ENCODE data around the gene WT1. TPM values are rescaled to one million over a fixed set of nuclear protein-coding genes. Genes with fewer than 3 reads are reported as not detected.
"Not testable (repeated sequence)": the region's sequence is repeated elsewhere in the genome, so short reads cannot be mapped to it uniquely, and the experiment has no call there.

WT1 gene
- total RNA-seq, 1 donor from 2014 or later: 122 TPM

GRCh38 chr11:32374261-32374711 is 61.1 kb downstream of the WT1 start:
- H3K36me3 Mint-ChIP-seq: peaks cover 14% of the 10 kb centered on the region
- H3K27ac Mint-ChIP-seq: no peak overlapping the region
- DNase-seq (ENCODE audit: low spot score in 2 of 2, unreplicated experiment in 2 of 2): no peak
- no peak overlapping the region for H3K4me3 Mint-ChIP-seq
- H3K9me3 Mint-ChIP-seq: peaks cover 16% of the 10 kb centered on the region
- TF ChIP-seq, protein P1, sequence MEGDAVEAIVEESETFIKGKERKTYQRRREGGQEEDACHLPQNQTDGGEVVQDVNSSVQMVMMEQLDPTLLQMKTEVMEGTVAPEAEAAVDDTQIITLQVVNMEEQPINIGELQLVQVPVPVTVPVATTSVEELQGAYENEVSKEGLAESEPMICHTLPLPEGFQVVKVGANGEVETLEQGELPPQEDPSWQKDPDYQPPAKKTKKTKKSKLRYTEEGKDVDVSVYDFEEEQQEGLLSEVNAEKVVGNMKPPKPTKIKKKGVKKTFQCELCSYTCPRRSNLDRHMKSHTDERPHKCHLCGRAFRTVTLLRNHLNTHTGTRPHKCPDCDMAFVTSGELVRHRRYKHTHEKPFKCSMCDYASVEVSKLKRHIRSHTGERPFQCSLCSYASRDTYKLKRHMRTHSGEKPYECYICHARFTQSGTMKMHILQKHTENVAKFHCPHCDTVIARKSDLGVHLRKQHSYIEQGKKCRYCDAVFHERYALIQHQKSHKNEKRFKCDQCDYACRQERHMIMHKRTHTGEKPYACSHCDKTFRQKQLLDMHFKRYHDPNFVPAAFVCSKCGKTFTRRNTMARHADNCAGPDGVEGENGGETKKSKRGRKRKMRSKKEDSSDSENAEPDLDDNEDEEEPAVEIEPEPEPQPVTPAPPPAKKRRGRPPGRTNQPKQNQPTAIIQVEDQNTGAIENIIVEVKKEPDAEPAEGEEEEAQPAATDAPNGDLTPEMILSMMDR (IDR thresholded peaks at IDR 0.05; ENCODE audit: unreplicated experiment): no peak
- H3K4me1 Mint-ChIP-seq: peaks cover 4% of the 10 kb centered on the region
- H3K27me3 Mint-ChIP-seq (ENCODE audit: low read depth): peaks cover 5% of the 10 kb centered on the region

DNA sequence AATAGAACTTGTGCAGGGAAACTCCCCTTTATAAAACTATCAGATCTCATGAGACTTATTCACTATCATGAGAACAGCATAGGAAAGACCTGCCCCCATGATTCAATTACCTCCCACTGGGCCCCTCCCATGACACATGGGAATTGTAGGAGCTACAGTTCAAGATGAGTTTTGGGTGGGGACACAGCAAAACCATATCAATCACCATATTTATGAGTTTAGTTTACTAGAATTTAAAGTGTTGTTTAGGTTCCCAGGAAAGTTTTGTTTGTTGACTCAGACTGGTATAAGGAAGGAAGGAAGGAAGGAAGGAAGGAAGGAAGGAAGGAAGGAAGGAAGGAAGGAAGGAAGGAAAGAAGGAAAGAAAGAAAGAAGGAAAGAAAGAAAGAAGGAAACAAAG is 65.4 kb downstream of the WT1 start:
- H3K36me3 Mint-ChIP-seq; H3K27me3 Mint-ChIP-seq (ENCODE audit: low read depth); H3K27ac Mint-ChIP-seq; DNase-seq (ENCODE audit: low spot score in 2 of 2, unreplicated experiment in 2 of 2); H3K4me1 Mint-ChIP-seq; H3K4me3 Mint-ChIP-seq: not testable (repeated sequence)
- peaks cover 15% of the 10 kb centered on the region for H3K9me3 Mint-ChIP-seq

DNA sequence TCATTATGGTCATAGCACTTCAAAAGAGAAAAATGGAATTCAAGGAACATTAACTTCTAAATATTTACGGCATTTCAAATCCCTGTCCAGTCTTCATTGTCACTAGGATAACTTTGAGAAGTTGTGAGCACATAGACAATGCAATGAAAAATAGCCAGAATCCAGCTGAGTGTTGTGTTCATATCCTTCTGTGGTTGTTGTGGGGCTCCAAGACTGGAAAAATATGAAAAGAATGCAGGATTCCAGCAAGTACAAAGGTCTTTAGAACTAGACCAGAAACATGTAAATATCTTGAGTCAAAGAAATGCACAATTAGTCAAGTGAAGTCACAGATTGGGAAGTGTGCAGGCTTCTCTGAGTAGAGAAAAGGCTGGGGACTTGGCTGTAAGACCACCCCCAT is 68.7 kb downstream of the WT1 start:
- no peak for DNase-seq (ENCODE audit: low spot score in 2 of 2, unreplicated experiment in 2 of 2)
- Mint-ChIP-seq H3K4me3 (no peak overlapping the region), H3K9me3 (peaks cover 15% of the 10 kb centered on the region), H3K4me1 (peaks cover 17% of the 10 kb centered on the region), H3K27ac (peak overlapping the region; percentile 32), H3K36me3 (peaks cover 7% of the 10 kb centered on the region), H3K27me3 (ENCODE audit: low read depth) (peaks cover 29% of the 10 kb centered on the region)
- TF ChIP-seq, protein P1 (IDR thresholded peaks at IDR 0.05; ENCODE audit: unreplicated experiment): no peak

GRCh38 chr11:32365192-32365591 is 70.1 kb downstream of the WT1 start:
- H3K27ac Mint-ChIP-seq: no peak overlapping the region
- peaks cover 18% of the 10 kb centered on the region for H3K9me3 Mint-ChIP-seq
- DNase-seq (ENCODE audit: low spot score in 2 of 2, unreplicated experiment in 2 of 2): no peak
- H3K4me1 Mint-ChIP-seq: peaks cover 17% of the 10 kb centered on the region
- H3K27me3 Mint-ChIP-seq (ENCODE audit: low read depth): peaks cover 30% of the 10 kb centered on the region
- TF ChIP-seq, protein P1 (IDR thresholded peaks at IDR 0.05; ENCODE audit: unreplicated experiment): no peak
- H3K4me3 Mint-ChIP-seq: no peak overlapping the region
- H3K36me3 Mint-ChIP-seq: peaks cover 9% of the 10 kb centered on the region

- peaks cover 5% of the 10 kb centered on the region for H3K36me3 Mint-ChIP-seq
- H3K27ac Mint-ChIP-seq: peak overlapping the region; percentile 49
- H3K9me3 Mint-ChIP-seq: peaks cover 11% of the 10 kb centered on the region
- H3K4me1 Mint-ChIP-seq: peaks cover 48% of the 10 kb centered on the region
- DNase-seq (ENCODE audit: low spot score in 2 of 2, unreplicated experiment in 2 of 2): no peak
- peaks cover 33% of the 10 kb centered on the region for H3K27me3 Mint-ChIP-seq (ENCODE audit: low read depth)
- TF ChIP-seq, protein P1 (IDR thresholded peaks at IDR 0.05; ENCODE audit: unreplicated experiment): no peak
- no peak overlapping the region for H3K4me3 Mint-ChIP-seq
Observed at GRCh38 chr11:32358729-32359128, 76.6 kb downstream of the WT1 start.

DNA sequence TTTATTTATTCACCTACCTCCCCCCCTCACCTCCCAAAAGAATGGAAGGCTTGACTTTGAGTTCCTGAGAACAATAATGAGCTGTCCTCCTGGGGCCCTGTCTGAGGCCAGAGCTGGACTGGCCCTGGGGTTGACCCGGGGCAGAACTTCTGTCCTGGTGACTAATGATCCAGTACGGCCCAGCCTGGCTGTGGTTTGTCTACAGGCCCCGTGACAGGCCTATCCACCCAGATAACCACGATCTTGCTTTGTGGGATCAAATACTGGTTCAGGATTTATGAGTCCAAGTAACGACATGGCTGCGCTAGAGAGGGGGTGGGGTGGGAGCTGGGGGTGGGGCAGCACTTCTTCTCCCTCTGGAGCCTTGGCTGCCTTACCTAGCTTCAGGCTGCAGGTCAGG is 81.5 kb downstream of the WT1 start:
- DNase-seq (ENCODE audit: low spot score in 2 of 2, unreplicated experiment in 2 of 2): no peak
- Mint-ChIP-seq H3K4me1 (peaks cover 58% of the 10 kb centered on the region), H3K27ac (no peak overlapping the region), H3K36me3 (no peaks in the 10 kb centered on the region), H3K4me3 (no peak overlapping the region), H3K27me3 (ENCODE audit: low read depth) (peaks cover 15% of the 10 kb centered on the region), H3K9me3 (no peaks in the 10 kb centered on the region)
- TF ChIP-seq, protein P1 (IDR thresholded peaks at IDR 0.05; ENCODE audit: unreplicated experiment): no peak

Data from mesothelial cell of epicardium (in vitro differentiated cells).